WTC11 (cell line): ENCODE measurements around the gene C10orf105.

Experiments used
- JUN ChIP-seq: sonication (generic); formaldehyde crosslinking; IDR thresholded peaks from 2 replicates; pipeline ENCODE4 v1.8.0; 2023; ENCODE audit warnings: mild to moderate bottlenecking, missing genetic modification reagents
- TF ChIP-seq, protein P1 (sequence below): fragments of 200-600 bp; IDR thresholded peaks from 2 replicates; pipeline ENCODE4 v1.8.0; 2022; ENCODE audit warnings: antibody characterized with exemption
- TF ChIP-seq, protein P2 (sequence below): sonication (generic); formaldehyde crosslinking; IDR thresholded peaks from 2 replicates; pipeline ENCODE4 v1.8.1; 2022; ENCODE audit warnings: mild to moderate bottlenecking, moderate library complexity, missing genetic modification reagents

DNA sequence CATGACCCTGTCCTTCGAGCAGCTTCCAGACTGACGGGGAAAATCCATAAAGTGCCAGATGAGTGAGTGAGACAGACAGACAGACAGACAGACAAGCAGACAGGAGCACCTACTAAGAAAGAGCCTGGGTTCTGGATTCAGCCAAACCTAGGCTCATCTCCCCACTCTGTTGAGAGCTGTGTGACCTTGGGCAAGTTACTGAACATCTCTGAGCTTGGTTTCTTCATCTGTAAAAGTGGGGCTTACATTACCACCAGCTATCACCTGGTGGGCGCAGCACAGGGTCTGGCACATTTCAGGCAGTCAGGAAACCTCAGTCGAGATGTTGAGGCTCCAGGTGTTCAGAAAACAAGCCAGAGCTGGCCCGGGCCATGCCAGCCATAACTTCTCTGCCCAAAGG is 37.6 kb downstream of the C10orf105 start:
- TF ChIP-seq, protein P1, sequence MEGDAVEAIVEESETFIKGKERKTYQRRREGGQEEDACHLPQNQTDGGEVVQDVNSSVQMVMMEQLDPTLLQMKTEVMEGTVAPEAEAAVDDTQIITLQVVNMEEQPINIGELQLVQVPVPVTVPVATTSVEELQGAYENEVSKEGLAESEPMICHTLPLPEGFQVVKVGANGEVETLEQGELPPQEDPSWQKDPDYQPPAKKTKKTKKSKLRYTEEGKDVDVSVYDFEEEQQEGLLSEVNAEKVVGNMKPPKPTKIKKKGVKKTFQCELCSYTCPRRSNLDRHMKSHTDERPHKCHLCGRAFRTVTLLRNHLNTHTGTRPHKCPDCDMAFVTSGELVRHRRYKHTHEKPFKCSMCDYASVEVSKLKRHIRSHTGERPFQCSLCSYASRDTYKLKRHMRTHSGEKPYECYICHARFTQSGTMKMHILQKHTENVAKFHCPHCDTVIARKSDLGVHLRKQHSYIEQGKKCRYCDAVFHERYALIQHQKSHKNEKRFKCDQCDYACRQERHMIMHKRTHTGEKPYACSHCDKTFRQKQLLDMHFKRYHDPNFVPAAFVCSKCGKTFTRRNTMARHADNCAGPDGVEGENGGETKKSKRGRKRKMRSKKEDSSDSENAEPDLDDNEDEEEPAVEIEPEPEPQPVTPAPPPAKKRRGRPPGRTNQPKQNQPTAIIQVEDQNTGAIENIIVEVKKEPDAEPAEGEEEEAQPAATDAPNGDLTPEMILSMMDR: no peak
- TF ChIP-seq, protein P2, sequence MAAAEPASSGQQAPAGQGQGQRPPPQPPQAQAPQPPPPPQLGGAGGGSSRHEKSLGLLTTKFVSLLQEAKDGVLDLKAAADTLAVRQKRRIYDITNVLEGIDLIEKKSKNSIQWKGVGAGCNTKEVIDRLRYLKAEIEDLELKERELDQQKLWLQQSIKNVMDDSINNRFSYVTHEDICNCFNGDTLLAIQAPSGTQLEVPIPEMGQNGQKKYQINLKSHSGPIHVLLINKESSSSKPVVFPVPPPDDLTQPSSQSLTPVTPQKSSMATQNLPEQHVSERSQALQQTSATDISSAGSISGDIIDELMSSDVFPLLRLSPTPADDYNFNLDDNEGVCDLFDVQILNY (CRISPR knock-in tag): no peak
- no peak for TF ChIP-seq JUN
